ENCODE results near the gene EBI3.
"Not testable (repeated sequence)": the region's sequence is repeated elsewhere in the genome, so short reads cannot be mapped to it uniquely, and the experiment has no call there.

EBI3 gene

GRCh38 chr19:4229179-4229931, at the start of gene EBI3:
EBI3 (plus strand) TSS chr19:4229523; CDS start chr19:4229551, 28 bp downstream.
- in situ Hi-C loops (cut with MboI; ENCODE audit: low sequenced_read_pairs): no loop called here

- in situ Hi-C loops (cut with MboI; ENCODE audit: low sequenced_read_pairs): no loop called here
These were observed 48.2 kb upstream of the EBI3 start for GRCh38 chr19:4181053-4181508.

- in situ Hi-C loops (cut with MboI; ENCODE audit: low sequenced_read_pairs): no loop called here
These were observed 47.1 kb upstream of the EBI3 start, which contains the start of the genes ANKRD24 and SIRT6 for GRCh38 chr19:4182084-4182810. ANKRD24 (plus strand) TSS chr19:4182689; CDS start chr19:4186426, 3,737 bp downstream. SIRT6 (minus strand) TSS chr19:4182563; CDS start chr19:4182539, 24 bp downstream.

- in situ Hi-C loops (cut with MboI; ENCODE audit: low sequenced_read_pairs): no loop called here
These were observed 45.2 kb upstream of the EBI3 start for GRCh38 chr19:4183967-4184717.

- in situ Hi-C loops (cut with MboI; ENCODE audit: low sequenced_read_pairs): no loop called here
These were observed 44.5 kb upstream of the EBI3 start for GRCh38 chr19:4184718-4185352.

- in situ Hi-C loops (cut with MboI; ENCODE audit: low sequenced_read_pairs): no loop called here
These were observed 43.8 kb upstream of the EBI3 start for GRCh38 chr19:4185413-4186086.

- in situ Hi-C loops (cut with MboI; ENCODE audit: low sequenced_read_pairs): no loop called here
These were observed 43.0 kb upstream of the EBI3 start for GRCh38 chr19:4186087-4186993.

- in situ Hi-C loops (cut with MboI; ENCODE audit: low sequenced_read_pairs): no loop called here
These were observed 41.8 kb upstream of the EBI3 start for GRCh38 chr19:4187313-4188122.

- in situ Hi-C loops (cut with MboI; ENCODE audit: low sequenced_read_pairs): no loop called here
These were observed 39.7 kb upstream of the EBI3 start for GRCh38 chr19:4189641-4190040.

GRCh38 chr19:4192537-4192936, 36.8 kb upstream of the EBI3 start:
- in situ Hi-C loops (cut with MboI; ENCODE audit: low sequenced_read_pairs): not testable (repeated sequence)

- in situ Hi-C loops (cut with MboI; ENCODE audit: low sequenced_read_pairs): no loop called here
These were observed 35.0 kb upstream of the EBI3 start for GRCh38 chr19:4194353-4194752.

- in situ Hi-C loops (cut with MboI; ENCODE audit: low sequenced_read_pairs): no loop called here
These were observed 33.3 kb upstream of the EBI3 start for GRCh38 chr19:4196009-4196408.

GRCh38 chr19:4196587-4197148, 32.7 kb upstream of the EBI3 start:
- in situ Hi-C loops (cut with MboI; ENCODE audit: low sequenced_read_pairs): no loop called here

GRCh38 chr19:4197228-4197624, 32.1 kb upstream of the EBI3 start:
- in situ Hi-C loops (cut with MboI; ENCODE audit: low sequenced_read_pairs): no loop called here

GRCh38 chr19:4197625-4198466, 31.5 kb upstream of the EBI3 start:
- in situ Hi-C loops (cut with MboI; ENCODE audit: low sequenced_read_pairs): no loop called here

GRCh38 chr19:4198467-4199126, 30.7 kb upstream of the EBI3 start:
- in situ Hi-C loops (cut with MboI; ENCODE audit: low sequenced_read_pairs): no loop called here
